BE2C (cell line): ENCODE data around the gene RPS8.

ENCODE experiments used
- DNase-seq: peaks from one replicate; pipeline ENCODE4 v3.0.0-alpha.2; 2020
- H3K27me3 ChIP-seq: fragments of 250-450 bp; sonication (Bioruptor Pico); 2 replicates; pipeline ENCODE4 v1.5.1; 2020; ENCODE audit warnings: mild to moderate bottlenecking
- H3K36me3 ChIP-seq: fragments of 250-450 bp; sonication (Bioruptor Pico); 2 replicates; pipeline ENCODE4 v1.5.1; 2020; ENCODE audit warnings: mild to moderate bottlenecking
- H3K4me1 ChIP-seq: fragments of 250-450 bp; sonication (Bioruptor Pico); 2 replicates; pipeline ENCODE4 v1.5.1; 2020
- H3K4me3 ChIP-seq: 2 replicates; pipeline ENCODE4 v1.5.1; 2011; ENCODE audit warnings: low read depth, low read length
- H3K9me3 ChIP-seq: fragments of 250-450 bp; sonication (Bioruptor Pico); 2 replicates; pipeline ENCODE4 v1.5.1; 2020
- CTCF ChIP-seq: IDR thresholded peaks from 2 replicates; pipeline ENCODE4 v1.5.1; 2012; ENCODE audit warnings: mild to moderate bottlenecking, low read depth, low read length

Gene RPS8

GRCh38 chr1:44785501-44786137 is 10.3 kb downstream of the RPS8 start:
- no peak overlapping the region; the same call in 1 of the 2 replicates for H3K4me3 ChIP-seq
- no peak for DNase-seq
- H3K36me3 ChIP-seq: peaks cover 2% of the 10 kb centered on the region; the same call in 1 of the 2 replicates
- TF ChIP-seq CTCF: no peak
- no peaks in the 10 kb centered on the region for H3K9me3 ChIP-seq
- H3K27me3 ChIP-seq: no peaks in the 10 kb centered on the region
- no peaks in the 10 kb centered on the region for H3K4me1 ChIP-seq

- no peaks in the 10 kb centered on the region; the same call in 1 of the 2 replicates for H3K36me3 ChIP-seq
- peak; percentile 74 for DNase-seq
- no peaks in the 10 kb centered on the region for H3K4me1 ChIP-seq
- no peaks in the 10 kb centered on the region for H3K27me3 ChIP-seq
- TF ChIP-seq CTCF: peak; percentile 86
- no peaks in the 10 kb centered on the region for H3K9me3 ChIP-seq
- H3K4me3 ChIP-seq: peak overlapping the region; percentile 44
Measured at GRCh38 chr1:44786138-44786840, 10.9 kb downstream of the RPS8 start.

- H3K4me1 ChIP-seq: no peaks in the 10 kb centered on the region
- no peaks in the 10 kb centered on the region for H3K36me3 ChIP-seq
- no peak for TF ChIP-seq CTCF
- no peaks in the 10 kb centered on the region for H3K27me3 ChIP-seq
- no peaks in the 10 kb centered on the region for H3K9me3 ChIP-seq
- no peak for DNase-seq
- H3K4me3 ChIP-seq: peak overlapping the region; percentile 44
Measured at GRCh38 chr1:44786841-44787426, 11.6 kb downstream of the RPS8 start.

GRCh38 chr1:44787506-44787905 is 12.2 kb downstream of the RPS8 start:
- TF ChIP-seq CTCF: no peak
- H3K4me1 ChIP-seq: no peaks in the 10 kb centered on the region
- H3K4me3 ChIP-seq: no peak overlapping the region
- H3K9me3 ChIP-seq: no peaks in the 10 kb centered on the region
- no peaks in the 10 kb centered on the region for H3K27me3 ChIP-seq
- no peak for DNase-seq
- no peaks in the 10 kb centered on the region for H3K36me3 ChIP-seq

GRCh38 chr1:44788120-44788860 is 12.9 kb downstream of the RPS8 start, which contains the start of gene BEST4:
Gene BEST4 (minus strand): TSS chr1:44788170. CDS start chr1:44787705, 465 bp downstream.
- H3K27me3 ChIP-seq: no peaks in the 10 kb centered on the region
- no peak within 1 kb of the TSS for H3K4me3 ChIP-seq
- H3K4me1 ChIP-seq: no peaks in the 10 kb centered on the region
- no peaks in the 10 kb centered on the region for H3K9me3 ChIP-seq
- no peak for DNase-seq
- no peak for TF ChIP-seq CTCF
- no peaks in the 10 kb centered on the region for H3K36me3 ChIP-seq
